Stimulated activated memory B cell treated with anti-CD40 and anti-IgM and Interleukin-4, amounts not matched to agents 10 μg/mL and 1 μg/mL and 100 μg/mL, for 72 hours (primary cell): ENCODE measurements around the gene C1QTNF5.

Experiments used
- ATAC-seq: fragments of 150-1000 bp; cut with Tn5 transposase; 2 replicates; pipeline ENCODE4 v1.10.0; 2021
- H3K27ac Mint-ChIP-seq: one replicate; pipeline ENCODE4 v1.8.0; 2022; ENCODE audit warnings: mild to moderate bottlenecking, mixed read lengths
- H3K27me3 Mint-ChIP-seq: one replicate; pipeline ENCODE4 v1.8.0; 2022; ENCODE audit warnings: mixed read lengths
- H3K36me3 Mint-ChIP-seq: one replicate; pipeline ENCODE4 v1.8.0; 2022; ENCODE audit warnings: mixed read lengths
- H3K4me1 Mint-ChIP-seq: one replicate; pipeline ENCODE4 v1.8.0; 2022; ENCODE audit warnings: mixed read lengths
- H3K4me3 Mint-ChIP-seq: one replicate; pipeline ENCODE4 v1.8.0; 2022; ENCODE audit warnings: mild to moderate bottlenecking, moderate library complexity, mixed read lengths
- H3K9me3 Mint-ChIP-seq: one replicate; pipeline ENCODE4 v1.8.0; 2022; ENCODE audit warnings: mixed read lengths

The C1QTNF5 gene

GRCh38 chr11:119320240-119320775 lies 20.4 kb downstream of the C1QTNF5 start:
- H3K4me1 Mint-ChIP-seq = peaks cover 67% of the 10 kb centered on the region
- H3K27me3 Mint-ChIP-seq = peaks cover 38% of the 10 kb centered on the region
- H3K36me3 Mint-ChIP-seq = no peaks in the 10 kb centered on the region
- peak overlapping the region; percentile 28 for H3K27ac Mint-ChIP-seq
- no peaks in the 10 kb centered on the region for H3K9me3 Mint-ChIP-seq
- H3K4me3 Mint-ChIP-seq = peak overlapping the region; percentile 74
- no peak for ATAC-seq

DNA sequence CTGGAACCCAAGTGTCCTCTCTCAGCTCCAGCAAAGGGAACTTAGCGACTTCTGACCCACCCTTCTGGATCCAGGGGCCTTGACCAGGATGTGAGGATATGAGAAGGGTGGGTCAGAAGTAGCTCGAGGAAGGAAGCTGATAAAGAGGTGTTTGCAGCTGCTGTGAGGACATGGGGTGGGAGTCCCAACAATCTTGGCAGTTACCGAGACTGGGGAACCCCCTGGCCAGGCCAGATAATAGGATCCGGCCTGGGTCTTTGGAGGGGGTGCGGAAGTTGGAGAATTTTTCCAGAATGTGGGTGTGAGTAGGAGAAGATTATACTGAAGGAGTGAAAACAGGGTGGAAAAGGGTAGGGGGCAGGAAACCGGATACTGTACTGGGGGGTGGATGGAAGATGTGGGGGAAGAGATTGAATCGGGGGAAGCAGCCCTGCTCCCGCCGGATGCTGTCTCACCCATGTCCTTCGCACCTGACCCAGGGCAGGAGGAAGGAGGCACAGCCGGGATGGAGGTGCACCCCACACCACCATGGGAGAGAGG lies 20.9 kb downstream of the C1QTNF5 start:
- ATAC-seq = no peak
- H3K27ac Mint-ChIP-seq = peak overlapping the region; percentile 28
- H3K27me3 Mint-ChIP-seq = peaks cover 44% of the 10 kb centered on the region
- H3K4me3 Mint-ChIP-seq = peak overlapping the region; percentile 74
- no peaks in the 10 kb centered on the region for H3K36me3 Mint-ChIP-seq
- H3K9me3 Mint-ChIP-seq = no peaks in the 10 kb centered on the region
- peaks cover 73% of the 10 kb centered on the region for H3K4me1 Mint-ChIP-seq

DNA sequence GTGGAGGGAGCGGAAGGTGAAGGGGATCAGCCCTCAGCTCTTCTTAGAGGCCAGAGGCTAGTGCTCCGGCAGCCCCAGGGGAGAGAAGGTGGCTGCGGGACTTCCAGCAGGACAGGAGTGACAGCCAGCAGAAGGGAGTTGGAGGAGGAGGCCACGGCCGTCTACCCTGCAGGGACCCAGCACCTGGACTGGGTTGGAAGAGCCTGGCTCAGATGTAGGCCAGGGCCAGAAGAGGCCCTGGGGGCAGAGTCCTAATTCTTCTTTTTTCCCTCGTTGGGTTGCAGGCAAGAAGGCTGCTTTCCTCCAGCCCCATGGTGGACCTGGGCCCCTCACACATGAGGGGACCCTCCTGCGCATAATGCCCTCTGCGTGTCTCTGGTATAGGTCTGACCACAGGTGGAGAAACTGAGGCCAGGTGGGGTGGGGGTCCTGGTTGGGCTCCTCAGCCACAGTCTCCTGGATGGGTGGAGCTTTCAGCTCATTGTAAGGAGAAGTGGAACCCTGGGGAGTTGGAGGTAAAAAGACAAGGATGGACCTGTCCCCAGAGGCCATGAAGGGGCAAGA lies 21.5 kb downstream of the C1QTNF5 start:
- H3K4me3 Mint-ChIP-seq = peak overlapping the region; percentile 45
- peaks cover 49% of the 10 kb centered on the region for H3K27me3 Mint-ChIP-seq
- H3K36me3 Mint-ChIP-seq = no peaks in the 10 kb centered on the region
- no peaks in the 10 kb centered on the region for H3K9me3 Mint-ChIP-seq
- ATAC-seq = no peak
- H3K27ac Mint-ChIP-seq = peak overlapping the region; percentile 28
- H3K4me1 Mint-ChIP-seq = peaks cover 74% of the 10 kb centered on the region

DNA sequence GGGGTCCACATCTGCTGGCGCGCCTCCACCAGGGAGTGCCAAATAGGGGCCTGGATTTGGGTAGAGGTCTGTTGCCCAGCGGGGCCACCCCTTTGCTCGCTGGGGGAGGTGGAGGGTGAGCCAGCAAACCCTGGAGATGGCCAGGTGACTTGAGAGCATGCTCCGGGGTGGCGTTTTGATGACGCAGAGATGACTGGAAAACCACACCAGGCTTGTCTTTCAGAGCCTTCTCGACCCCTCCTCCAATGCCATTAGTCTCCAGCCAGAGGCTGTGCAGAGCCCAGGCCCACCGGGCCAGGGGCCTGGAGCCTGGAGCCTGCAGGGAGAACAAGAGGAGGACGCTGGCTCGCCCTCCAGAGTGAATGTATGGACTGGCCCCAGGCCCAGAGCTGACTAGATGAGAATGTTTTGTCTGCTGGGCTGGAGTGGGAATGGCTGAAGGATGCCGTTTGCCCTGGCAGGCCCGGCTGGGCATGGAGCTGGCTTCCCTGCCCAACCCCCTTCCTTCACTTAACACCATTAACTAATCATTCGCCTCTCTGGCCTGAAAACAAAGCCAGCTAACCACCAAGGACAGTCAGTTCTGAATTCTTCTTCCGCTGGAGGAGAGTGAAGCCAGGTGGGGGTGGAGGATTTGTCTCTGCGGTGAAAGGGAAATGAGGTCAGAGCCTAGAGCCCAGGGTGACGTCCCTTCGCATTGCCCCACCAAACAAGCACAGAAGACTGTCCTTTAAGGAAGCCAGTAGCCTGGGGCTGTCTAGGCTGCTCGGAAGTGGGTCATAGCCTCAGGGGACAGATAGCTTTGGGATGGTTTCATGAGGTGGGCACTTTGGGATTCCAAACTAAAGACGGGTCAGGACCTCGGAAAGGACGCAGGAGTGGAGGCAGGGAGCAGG lies 22.2 kb downstream of the C1QTNF5 start:
- peak; percentile 44 for ATAC-seq
- H3K9me3 Mint-ChIP-seq = no peaks in the 10 kb centered on the region

GRCh38 chr11:119317592-119318239 lies 23.0 kb downstream of the C1QTNF5 start:
- no peaks in the 10 kb centered on the region for H3K9me3 Mint-ChIP-seq
- H3K4me1 Mint-ChIP-seq = peaks cover 61% of the 10 kb centered on the region
- no peak overlapping the region for H3K27ac Mint-ChIP-seq
- no peak for ATAC-seq
- H3K27me3 Mint-ChIP-seq = peaks cover 53% of the 10 kb centered on the region
- H3K36me3 Mint-ChIP-seq = no peaks in the 10 kb centered on the region
- peak overlapping the region; percentile 26 for H3K4me3 Mint-ChIP-seq

More for the DNA sequence above, 22.2 kb downstream of the C1QTNF5 start:
- Mint-ChIP-seq H3K36me3 (no peaks in the 10 kb centered on the region), H3K27ac (peak overlapping the region; percentile 28), H3K27me3 (peaks cover 52% of the 10 kb centered on the region), H3K4me1 (peaks cover 66% of the 10 kb centered on the region), H3K4me3 (peak overlapping the region; percentile 45)

GRCh38 chr11:119316729-119317591 lies 23.7 kb downstream of the C1QTNF5 start, which contains the start of gene MCAM:
TSS of gene MCAM (minus strand) at chr11:119317130. CDS start at chr11:119317101, 29 bp downstream.
- H3K27ac Mint-ChIP-seq = no peak within 1 kb of the TSS
- no peak for ATAC-seq
- peak within 1 kb of the TSS; percentile 78 for H3K4me3 Mint-ChIP-seq
- peaks cover 56% of the 10 kb centered on the region for H3K4me1 Mint-ChIP-seq
- no peaks in the 10 kb centered on the region for H3K9me3 Mint-ChIP-seq
- no peaks in the 10 kb centered on the region for H3K36me3 Mint-ChIP-seq
- peaks cover 61% of the 10 kb centered on the region for H3K27me3 Mint-ChIP-seq

DNA sequence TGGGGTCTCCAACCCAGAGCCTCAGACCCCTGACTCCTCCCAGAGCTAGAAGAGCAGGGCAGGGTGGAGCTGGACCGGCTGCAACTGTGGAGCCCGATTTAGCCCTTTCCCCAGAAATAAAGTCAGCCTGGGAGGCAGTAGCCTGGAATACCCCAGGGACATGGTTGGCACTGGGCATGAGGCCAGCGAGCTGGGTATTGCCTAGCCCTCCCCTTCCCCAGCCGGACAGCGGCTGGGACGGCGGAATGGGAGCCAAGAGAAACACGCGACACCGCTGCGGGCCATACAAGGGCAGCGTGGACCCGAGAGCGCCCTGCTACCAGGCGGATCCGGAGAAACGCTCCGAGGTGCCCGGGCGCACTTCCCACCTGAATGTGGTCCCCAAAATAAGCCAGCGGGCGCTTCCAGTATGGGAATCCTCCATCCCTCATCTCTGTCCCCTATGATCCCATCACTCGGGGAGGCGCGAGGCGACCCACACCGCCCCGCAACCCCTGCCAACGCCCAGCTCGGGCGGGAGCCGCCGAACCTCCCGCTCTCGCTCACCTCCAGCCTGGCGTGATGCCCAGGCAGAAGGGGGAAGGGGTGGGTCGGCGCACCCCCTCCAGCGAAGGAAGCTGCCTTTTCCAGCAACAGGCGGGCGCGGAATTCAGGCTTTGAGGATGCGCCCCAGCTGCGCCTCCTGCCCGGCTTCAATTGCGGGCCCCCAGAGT lies 24.5 kb downstream of the C1QTNF5 start:
- no peak for ATAC-seq
- H3K27me3 Mint-ChIP-seq = peaks cover 61% of the 10 kb centered on the region
- H3K36me3 Mint-ChIP-seq = no peaks in the 10 kb centered on the region
- H3K4me1 Mint-ChIP-seq = peaks cover 48% of the 10 kb centered on the region
- H3K27ac Mint-ChIP-seq = no peak overlapping the region
- H3K9me3 Mint-ChIP-seq = no peaks in the 10 kb centered on the region
- H3K4me3 Mint-ChIP-seq = peak overlapping the region; percentile 78

DNA sequence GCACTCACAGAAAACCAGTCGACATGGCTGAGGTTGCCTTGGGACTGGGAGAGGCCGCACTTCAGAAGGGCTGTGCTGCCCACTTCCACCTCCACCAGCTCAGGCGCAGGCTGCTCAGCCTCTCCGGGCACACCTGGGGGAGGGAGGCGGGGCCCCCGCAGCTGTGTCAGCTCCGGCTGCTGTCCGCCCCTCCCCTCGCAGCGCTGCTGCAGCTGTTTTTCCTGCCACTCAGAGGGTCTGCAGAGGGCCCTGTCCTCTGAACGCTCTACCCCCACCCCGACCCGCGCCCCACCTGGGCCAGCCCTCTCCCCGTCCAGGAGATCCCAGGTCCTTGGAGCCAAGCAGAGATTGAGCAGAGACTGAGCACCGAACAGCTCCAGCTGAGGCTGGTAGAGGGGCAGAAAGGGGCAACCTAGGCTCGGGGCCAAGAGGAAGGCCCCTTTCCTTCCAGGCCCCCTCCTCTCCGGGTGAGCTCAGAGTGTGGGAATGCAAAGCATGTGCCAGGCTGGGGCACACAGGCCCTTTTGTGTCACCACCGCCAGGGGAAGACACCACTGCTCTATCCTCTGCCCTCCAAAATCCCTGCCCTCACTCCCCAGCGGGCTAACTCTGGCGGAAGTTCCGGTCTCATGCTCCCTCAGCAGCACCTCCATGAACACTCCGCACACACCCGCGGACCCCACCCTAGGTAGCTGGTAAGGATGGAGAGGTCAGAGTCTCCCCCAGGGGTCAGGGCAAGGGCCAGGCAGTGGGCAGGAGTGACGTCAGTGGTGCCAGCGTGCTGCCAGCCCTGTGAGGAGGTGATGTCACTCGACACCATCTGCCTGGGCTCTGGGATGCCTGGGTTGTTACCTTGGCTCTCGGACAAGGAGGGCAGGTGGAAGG lies 25.3 kb downstream of the C1QTNF5 start:
- Mint-ChIP-seq H3K36me3 (no peaks in the 10 kb centered on the region), H3K4me1 (peaks cover 46% of the 10 kb centered on the region), H3K27me3 (peaks cover 61% of the 10 kb centered on the region), H3K9me3 (no peaks in the 10 kb centered on the region), H3K4me3 (peak overlapping the region; percentile 78), H3K27ac (no peak overlapping the region)
- ATAC-seq = peak; percentile 62

DNA sequence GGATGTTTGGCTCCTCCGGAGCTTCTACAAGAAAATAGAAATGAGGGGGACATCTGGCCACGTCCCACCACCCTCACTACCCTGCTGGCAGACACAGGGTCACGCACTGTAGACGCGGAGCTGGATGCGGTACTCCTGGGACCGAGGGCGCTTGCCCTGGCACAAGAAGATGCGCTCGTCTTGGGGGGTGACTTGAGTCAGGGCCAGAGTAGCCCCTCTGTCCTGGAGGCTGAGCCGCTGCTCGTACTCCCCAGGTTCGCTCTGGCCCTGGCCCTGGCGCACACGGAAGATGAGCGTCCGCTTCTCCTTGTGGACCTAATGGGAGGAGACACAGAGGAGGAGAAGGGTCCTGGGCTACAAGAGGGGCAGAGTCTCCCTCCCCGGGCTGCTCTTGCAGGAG lies 26.0 kb downstream of the C1QTNF5 start:
- Mint-ChIP-seq H3K4me3 (no peak overlapping the region), H3K36me3 (peaks cover 2% of the 10 kb centered on the region), H3K9me3 (no peaks in the 10 kb centered on the region), H3K27me3 (peaks cover 54% of the 10 kb centered on the region), H3K4me1 (peaks cover 40% of the 10 kb centered on the region), H3K27ac (no peak overlapping the region)
- no peak for ATAC-seq

- H3K4me3 Mint-ChIP-seq = no peak overlapping the region
- H3K36me3 Mint-ChIP-seq = peaks cover 16% of the 10 kb centered on the region
- no peaks in the 10 kb centered on the region for H3K9me3 Mint-ChIP-seq
- H3K4me1 Mint-ChIP-seq = peaks cover 12% of the 10 kb centered on the region
- peaks cover 26% of the 10 kb centered on the region for H3K27me3 Mint-ChIP-seq
- no peak overlapping the region for H3K27ac Mint-ChIP-seq
- no peak for ATAC-seq
These were observed 30.0 kb downstream of the C1QTNF5 start for GRCh38 chr11:119310682-119311052.

DNA sequence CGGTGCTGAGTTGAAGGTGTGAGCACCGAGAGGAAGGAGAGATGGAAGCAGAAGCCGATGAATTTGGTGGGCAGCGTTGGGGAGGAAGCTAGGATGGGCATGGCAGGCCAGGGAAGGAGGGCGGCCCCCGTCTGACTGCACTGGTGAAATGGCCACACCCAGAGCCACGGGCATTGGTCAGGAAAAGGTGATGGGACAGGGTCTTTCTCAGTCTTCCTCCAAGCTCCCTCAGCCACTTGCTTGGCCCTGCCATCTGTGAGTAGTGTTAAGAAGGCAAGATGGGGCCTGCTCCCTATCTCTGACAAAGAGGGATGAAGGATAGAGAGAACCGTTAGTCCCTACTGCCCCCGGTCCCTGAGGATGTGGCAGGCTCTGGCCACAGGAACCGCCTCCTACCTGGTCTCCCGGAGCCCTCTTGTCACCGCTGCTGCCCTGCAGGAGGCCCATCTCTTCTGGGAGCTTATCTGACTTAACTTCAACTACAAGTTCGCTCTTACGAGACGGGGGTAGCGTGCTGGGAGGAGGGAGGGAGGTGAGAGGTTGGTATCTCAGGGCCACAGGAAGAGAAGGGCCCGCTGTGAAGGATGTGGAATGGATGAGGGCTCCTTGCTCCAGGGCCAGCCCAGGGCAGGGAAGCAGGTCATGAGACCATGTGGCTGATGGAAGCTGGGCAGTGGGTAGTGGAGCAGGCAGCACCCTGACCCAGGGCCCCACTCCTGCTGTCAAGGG lies 30.6 kb downstream of the C1QTNF5 start:
- Mint-ChIP-seq H3K36me3 (peaks cover 19% of the 10 kb centered on the region), H3K27ac (no peak overlapping the region), H3K9me3 (no peaks in the 10 kb centered on the region), H3K4me1 (peaks cover 6% of the 10 kb centered on the region), H3K27me3 (peaks cover 20% of the 10 kb centered on the region), H3K4me3 (no peak overlapping the region)
- ATAC-seq = no peak

- no peak for ATAC-seq
- H3K9me3 Mint-ChIP-seq = no peaks in the 10 kb centered on the region
- H3K4me1 Mint-ChIP-seq = no peaks in the 10 kb centered on the region
- H3K27me3 Mint-ChIP-seq = peaks cover 13% of the 10 kb centered on the region
- peaks cover 23% of the 10 kb centered on the region for H3K36me3 Mint-ChIP-seq
- H3K4me3 Mint-ChIP-seq = no peak overlapping the region
- H3K27ac Mint-ChIP-seq = no peak overlapping the region
These were observed 31.3 kb downstream of the C1QTNF5 start for GRCh38 chr11:119309411-119309810.

GRCh38 chr11:119307974-119308373 lies 32.7 kb downstream of the C1QTNF5 start:
- H3K27me3 Mint-ChIP-seq = peaks cover 8% of the 10 kb centered on the region
- H3K4me1 Mint-ChIP-seq = no peaks in the 10 kb centered on the region
- H3K27ac Mint-ChIP-seq = no peak overlapping the region
- no peaks in the 10 kb centered on the region for H3K9me3 Mint-ChIP-seq
- H3K36me3 Mint-ChIP-seq = peaks cover 37% of the 10 kb centered on the region
- ATAC-seq = no peak
- no peak overlapping the region for H3K4me3 Mint-ChIP-seq
